Measurements from ENCODE around the gene ANKRD28. TPM values are rescaled to one million over a fixed set of nuclear protein-coding genes. Genes with fewer than 3 reads are reported as not detected.

The ANKRD28 gene
- total RNA-seq, 1 experiment from 2014 or later, result 47.5 TPM

GRCh38 chr3:15769256-15769915, 28.4 kb downstream of the ANKRD28 start:
- intact Hi-C loops (cut with micrococcal nuclease), result loop anchor here (2.0 kb wide), 1 partner anchor 27 kb away; the partner anchor contains the start of gene ANKRD28
- ChIA-PET RAD21 (ENCODE audit: low non-redundant PET in 1 of 2, low total read pairs in 2 of 2, uncharacterized antibody in 2 of 2, unreplicated experiment in 2 of 2) (no interaction called here), POLR2A (no interaction called here), CTCF (no interaction called here)
- Histone ChIP-seq H3K27ac (ENCODE audit: low read depth, low read length) (peak overlapping the region; percentile 68; the same call in 1 of the 2 replicates), H3K9me3 (ENCODE audit: control insufficient read depth in 1 of 2, insufficient read depth in 1 of 2, low read depth in 1 of 2, low read length in 2 of 2) (no peaks in the 10 kb centered on the region), H3K27me3 (ENCODE audit: insufficient read depth, low read length) (no peaks in the 10 kb centered on the region), H2AFZ (ENCODE audit: low read depth, low read length, poor library complexity, severe bottlenecking) (no peak overlapping the region), H3K4me3 (replicated peaks in 1 of 2; ENCODE audit: low read depth in 1 of 2, low read length in 2 of 2) (peak overlapping the region in 1 of 2 experiments; percentile 30; a peak in 1 of 4 replicates), H3K4me1 (ENCODE audit: control insufficient read depth in 1 of 2, insufficient read depth in 2 of 2, low read length in 2 of 2) (peaks cover 26 to 30% of the 10 kb centered on the region in 2 experiments), H3K4me2 (ENCODE audit: low read length) (peak overlapping the region; percentile 74), H3K9ac (ENCODE audit: low read length) (peak overlapping the region; percentile 31), H4K20me1 (ENCODE audit: insufficient read depth) (no peaks in the 10 kb centered on the region), H3K36me3 (ENCODE audit: control insufficient read depth in 1 of 2, insufficient read depth in 2 of 2, low read length in 2 of 2) (no peaks in the 10 kb centered on the region), H3K79me2 (ENCODE audit: insufficient read depth, low read length) (peaks cover 32% of the 10 kb centered on the region), H3K9me2 (ENCODE audit: insufficient read depth) (no peaks in the 10 kb centered on the region)
- DNase-seq (ENCODE audit: low read depth, low spot score), result no peak
- TF ChIP-seq CEBPB (IDR thresholded peaks at IDR 0.05; ENCODE audit: low read depth) (no peak), ZBTB33 (IDR thresholded peaks at IDR 0.05; ENCODE audit: extremely low read depth, insufficient replicate concordance, low read length) (no peak), REST (IDR thresholded peaks at IDR 0.05; ENCODE audit: low read depth) (no peak), EGR1 (IDR thresholded peaks at IDR 0.05; ENCODE audit: low read depth) (no peak), CBX3 (IDR thresholded peaks at IDR 0.05; ENCODE audit: low read depth) (no peak), POLR2AphosphoS5 (IDR thresholded peaks at IDR 0.05; ENCODE audit: low read depth, low read length) (no peak), MAX (IDR thresholded peaks at IDR 0.05) (no peak), SRF (IDR thresholded peaks at IDR 0.05; ENCODE audit: low read depth) (no peak)
- BruUV-seq (replicated peaks), result no TSS peak
- ATAC-seq, result no peak
